Uterus (tissue), 4 donors: ENCODE results near the gene PUS7L. TPM values are rescaled to one million over a fixed set of nuclear protein-coding genes. Genes with fewer than 3 reads are reported as not detected.

Experiments
- DNase-seq, 2 donors: peaks; one replicate each; pipeline ENCODE4 v3.0.0-alpha.2; 2019 to 2020
- H3K27ac ChIP-seq, 2 donors: fragments of 200-600 bp; sonication (generic); 1 replicate in 1 of 2; 2 replicates in 1 of 2; pipeline ENCODE4 v1.5.1; 2016 to 2018
- H3K27me3 ChIP-seq, 2 donors: fragments of 200-600 bp; sonication (generic); one replicate each; pipeline ENCODE4 v1.5.1; 2018 to 2019; ENCODE audit warnings: control low read depth in 1 of 2
- H3K36me3 ChIP-seq, 2 donors: fragments of 200-600 bp; sonication (generic); one replicate each; pipeline ENCODE4 v1.5.1; 2019; ENCODE audit warnings: control low read depth in 1 of 2
- H3K4me1 ChIP-seq, 2 donors: fragments of 200-600 bp; sonication (generic); one replicate each; pipeline ENCODE4 v1.5.1; 2018 to 2019; ENCODE audit warnings: control low read depth in 1 of 2
- H3K4me3 ChIP-seq, 2 donors: fragments of 200-600 bp; sonication (generic); 1 replicate in 1 of 2; 2 replicates in 1 of 2; pipeline ENCODE4 v1.5.1; 2018 to 2019; ENCODE audit warnings: mild to moderate bottlenecking in 1 of 2
- H3K9me3 ChIP-seq, 2 donors: fragments of 200-600 bp; sonication (generic); one replicate each; pipeline ENCODE4 v1.5.1; 2019; ENCODE audit warnings: control low read depth in 1 of 2
- POLR2A ChIP-seq, 2 donors: fragments of 450-650 bp; IDR thresholded peaks; one replicate each; pipeline ENCODE4 v1.6.1; 2016; ENCODE audit warnings: antibody characterized with exemption in 2 of 2, mild to moderate bottlenecking in 1 of 2, moderate library complexity in 1 of 2
- intact Hi-C: fragments of 100-400 bp; cut with DNase I; formaldehyde crosslinking; loops from one replicate; pipeline ENCODE4 v1.15.1; 2023; ENCODE audit warnings: low total_unique reads
- total RNA-seq, 4 donors: library from RNA; depleted of rRNA in 3 of 4; stranded (reverse); fragments of >200 nt in 3 of 4; gene quantifications; one replicate each; pipeline versions ENCODE4 v1.1.0 to v1.2.4, GENCODE V29; 2014 to 2023
- TF ChIP-seq, protein P1 (sequence below), 4 experiments: fragments of 200-600 bp in 2 of 4; fragments of 450-650 bp in 2 of 4; sonication (generic) in 2 of 4; IDR thresholded peaks; one replicate each; pipeline ENCODE4 v1.5.1; 2016 to 2019; ENCODE audit warnings: antibody characterized with exemption in 4 of 4, mild to moderate bottlenecking in 2 of 4, moderate library complexity in 1 of 4
- donor health status: DM: yes; HTN: yes; CAD: no.

The PUS7L gene
- total RNA-seq, 4 donors from 2014 or later, result 10.6 to 39.6 (median 19.1) TPM

GRCh38 chr12:43676183-43676813 is 82.3 kb downstream of the PUS7L start:
- Histone ChIP-seq H3K36me3 (no peaks in the 10 kb centered on the region), H3K27ac (no peak overlapping the region), H3K4me3 (no peak overlapping the region), H3K9me3 (no peaks in the 10 kb centered on the region), H3K4me1 (no peaks in the 10 kb centered on the region), H3K27me3 (no peaks in the 10 kb centered on the region)
- intact Hi-C loops, result no loop called here
- DNase-seq, result no peak
- no peak for TF ChIP-seq POLR2A (IDR thresholded peaks at IDR 0.05)
- TF ChIP-seq, protein P1, sequence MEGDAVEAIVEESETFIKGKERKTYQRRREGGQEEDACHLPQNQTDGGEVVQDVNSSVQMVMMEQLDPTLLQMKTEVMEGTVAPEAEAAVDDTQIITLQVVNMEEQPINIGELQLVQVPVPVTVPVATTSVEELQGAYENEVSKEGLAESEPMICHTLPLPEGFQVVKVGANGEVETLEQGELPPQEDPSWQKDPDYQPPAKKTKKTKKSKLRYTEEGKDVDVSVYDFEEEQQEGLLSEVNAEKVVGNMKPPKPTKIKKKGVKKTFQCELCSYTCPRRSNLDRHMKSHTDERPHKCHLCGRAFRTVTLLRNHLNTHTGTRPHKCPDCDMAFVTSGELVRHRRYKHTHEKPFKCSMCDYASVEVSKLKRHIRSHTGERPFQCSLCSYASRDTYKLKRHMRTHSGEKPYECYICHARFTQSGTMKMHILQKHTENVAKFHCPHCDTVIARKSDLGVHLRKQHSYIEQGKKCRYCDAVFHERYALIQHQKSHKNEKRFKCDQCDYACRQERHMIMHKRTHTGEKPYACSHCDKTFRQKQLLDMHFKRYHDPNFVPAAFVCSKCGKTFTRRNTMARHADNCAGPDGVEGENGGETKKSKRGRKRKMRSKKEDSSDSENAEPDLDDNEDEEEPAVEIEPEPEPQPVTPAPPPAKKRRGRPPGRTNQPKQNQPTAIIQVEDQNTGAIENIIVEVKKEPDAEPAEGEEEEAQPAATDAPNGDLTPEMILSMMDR (IDR thresholded peaks at IDR 0.05), result no peak

DNA sequence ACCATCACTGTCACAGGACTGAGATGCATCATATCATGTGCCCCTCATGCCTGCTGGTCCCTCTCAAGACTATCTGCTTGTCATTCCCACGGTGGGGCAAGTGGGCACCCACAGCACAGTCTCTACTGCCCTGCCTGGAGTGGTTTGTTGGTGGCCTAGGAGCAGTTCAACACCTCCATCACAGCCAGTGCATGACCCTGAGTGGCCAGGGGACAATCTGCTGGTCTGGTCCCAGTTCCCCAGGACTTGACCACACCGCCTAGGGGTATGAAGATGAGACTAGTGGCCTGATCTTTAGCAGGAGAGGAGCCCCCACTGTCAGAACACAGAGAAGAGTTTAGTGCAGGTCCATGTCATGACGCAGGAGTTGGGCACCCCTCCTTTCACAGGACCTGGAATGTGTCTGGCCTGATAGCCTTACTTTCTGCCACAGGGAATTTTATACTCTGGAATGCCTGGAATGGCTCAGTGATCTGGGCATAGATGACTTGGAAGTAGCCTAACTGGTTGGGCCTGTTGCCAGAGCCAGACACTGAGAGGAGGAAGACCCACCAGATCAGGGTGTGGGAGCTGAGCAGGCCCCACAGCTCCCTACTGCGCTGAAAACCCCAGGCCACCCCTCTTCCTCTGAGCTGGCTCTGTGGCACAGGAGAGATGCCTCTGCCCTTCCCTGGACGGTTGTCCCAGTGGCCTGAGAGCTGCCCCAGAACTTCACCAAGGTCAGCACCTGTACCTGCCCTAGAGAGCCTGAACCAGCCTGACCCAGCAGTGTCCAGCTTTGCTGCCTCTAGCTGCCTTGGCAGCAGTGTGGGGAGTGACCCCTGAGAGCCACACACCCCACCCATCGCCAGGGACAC is 83.3 kb downstream of the PUS7L start:
- Histone ChIP-seq H3K4me3 (no peak overlapping the region), H3K9me3 (no peaks in the 10 kb centered on the region), H3K27me3 (no peaks in the 10 kb centered on the region), H3K36me3 (no peaks in the 10 kb centered on the region), H3K4me1 (no peaks in the 10 kb centered on the region), H3K27ac (no peak overlapping the region)
- DNase-seq, result no peak
- intact Hi-C loops, result no loop called here
- TF ChIP-seq, protein P1 (IDR thresholded peaks at IDR 0.05), result no peak
- no peak for TF ChIP-seq POLR2A (IDR thresholded peaks at IDR 0.05)

GRCh38 chr12:43669373-43669772 is 89.2 kb downstream of the PUS7L start:
- Histone ChIP-seq H3K27ac (no peak overlapping the region), H3K36me3 (no peaks in the 10 kb centered on the region), H3K4me3 (no peak overlapping the region), H3K27me3 (no peaks in the 10 kb centered on the region), H3K9me3 (no peaks in the 10 kb centered on the region), H3K4me1 (no peaks in the 10 kb centered on the region)
- TF ChIP-seq POLR2A (IDR thresholded peaks at IDR 0.05), result no peak
- TF ChIP-seq, protein P1 (IDR thresholded peaks at IDR 0.05), result no peak
- DNase-seq, result no peak
- intact Hi-C loops, result no loop called here

Other genes with a start within 250 kb of the PUS7L start
- 1 to 10 TPM in 1 of 4 donors, not detected in 3; 1.2 TPM for gene ADAMTS20, start 206.6 kb downstream of the PUS7L start, total RNA-seq
- 10 to 100 TPM in 3 of 4 donors, 1 to 10 TPM in 1; 6.1 to 30.6 (median 26.4) TPM for gene IRAK4, start 161 bp upstream of the PUS7L start, total RNA-seq
- gene TWF1, start 47.5 kb upstream of the PUS7L start, total RNA-seq, result 100 to 1,000 TPM in 1 of 4 donors, 10 to 100 TPM in 3; 21.8 to 113 (median 71.4) TPM
- gene TMEM117, start 77.3 kb upstream of the PUS7L start, total RNA-seq, result 10 to 100 TPM in 1 of 4 donors, 1 to 10 TPM in 3; 1.0 to 34.4 (median 6.1) TPM